ENCODE measurements around the gene FTO.

DNA sequence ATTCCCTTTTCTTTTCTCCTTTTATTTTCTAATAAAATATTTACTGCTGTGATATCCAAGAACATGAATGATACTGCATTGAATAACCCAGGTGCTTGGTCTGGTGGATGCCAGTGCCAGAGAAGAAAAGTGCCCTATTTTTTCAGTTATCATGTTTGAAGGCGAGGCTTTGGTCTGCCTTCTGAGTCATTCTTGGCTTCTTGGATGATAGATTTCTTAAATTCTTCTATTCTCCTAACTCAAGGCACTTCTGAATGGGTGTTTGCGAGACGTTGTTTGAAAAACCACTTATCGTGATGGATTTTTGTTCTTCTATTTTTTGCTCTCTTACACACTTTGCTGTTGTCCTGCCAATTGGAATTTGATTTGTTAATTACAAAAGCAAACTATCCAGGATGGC is 66.7 kb downstream of the FTO start:
- TF ChIP-seq, protein P1, sequence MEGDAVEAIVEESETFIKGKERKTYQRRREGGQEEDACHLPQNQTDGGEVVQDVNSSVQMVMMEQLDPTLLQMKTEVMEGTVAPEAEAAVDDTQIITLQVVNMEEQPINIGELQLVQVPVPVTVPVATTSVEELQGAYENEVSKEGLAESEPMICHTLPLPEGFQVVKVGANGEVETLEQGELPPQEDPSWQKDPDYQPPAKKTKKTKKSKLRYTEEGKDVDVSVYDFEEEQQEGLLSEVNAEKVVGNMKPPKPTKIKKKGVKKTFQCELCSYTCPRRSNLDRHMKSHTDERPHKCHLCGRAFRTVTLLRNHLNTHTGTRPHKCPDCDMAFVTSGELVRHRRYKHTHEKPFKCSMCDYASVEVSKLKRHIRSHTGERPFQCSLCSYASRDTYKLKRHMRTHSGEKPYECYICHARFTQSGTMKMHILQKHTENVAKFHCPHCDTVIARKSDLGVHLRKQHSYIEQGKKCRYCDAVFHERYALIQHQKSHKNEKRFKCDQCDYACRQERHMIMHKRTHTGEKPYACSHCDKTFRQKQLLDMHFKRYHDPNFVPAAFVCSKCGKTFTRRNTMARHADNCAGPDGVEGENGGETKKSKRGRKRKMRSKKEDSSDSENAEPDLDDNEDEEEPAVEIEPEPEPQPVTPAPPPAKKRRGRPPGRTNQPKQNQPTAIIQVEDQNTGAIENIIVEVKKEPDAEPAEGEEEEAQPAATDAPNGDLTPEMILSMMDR (IDR thresholded peaks at IDR 0.05): no peak
- no peak for TF ChIP-seq EZH2 (IDR thresholded peaks at IDR 0.05)
